ENCODE measurements around the gene TEKT1. TPM values are rescaled to one million over a fixed set of nuclear protein-coding genes. Genes with fewer than 3 reads are reported as not detected.

Gene TEKT1
- total and polyA plus RNA-seq, 9 of the 15 experiments (the other 6 are each of a cell fraction or from before 2014, with no cell fraction given): 0.06 TPM; not detected in 8

GRCh38 chr17:6789146-6789545 lies 42.4 kb downstream of the TEKT1 start:
- intact Hi-C loops (cut with micrococcal nuclease): no loop called here
- FAIRE-seq: no peak
- Histone ChIP-seq H4K20me1 (replicated peaks; ENCODE audit: control insufficient read depth, insufficient read depth, low read length) (no peaks in the 10 kb centered on the region), H3K4me2 (ENCODE audit: insufficient read depth, low read length) (no peak overlapping the region), H3K9me3 (replicated peaks; ENCODE audit: control insufficient read depth, insufficient read depth, low read depth, low read length) (no peaks in the 10 kb centered on the region), H3K79me2 (ENCODE audit: control insufficient read depth, insufficient read depth, low read length) (no peaks in the 10 kb centered on the region), H3K4me1 (replicated peaks in 1 of 2; ENCODE audit: control insufficient read depth in 2 of 2, insufficient read depth in 2 of 2, low read length in 2 of 2) (no peaks in the 10 kb centered on the region; a peak in 1 of 5 replicates), H3K27me3 (ENCODE audit: control insufficient read depth in 2 of 2, insufficient read depth in 2 of 2, low read length in 2 of 2) (peaks cover 0 to 3% of the 10 kb centered on the region in 2 experiments; a peak in 2 of 5 replicates), H3K9ac (ENCODE audit: insufficient read depth in 1 of 2, low read depth in 2 of 2, low read length in 2 of 2) (no peak overlapping the region), H3K27ac (ENCODE audit: extremely low read depth, low read depth, low read length) (no peak overlapping the region), H3K9me1 (ENCODE audit: control insufficient read depth, insufficient read depth, low read length) (no peaks in the 10 kb centered on the region), H2AFZ (ENCODE audit: low read depth, low read length) (no peak overlapping the region), H3K36me3 (ENCODE audit: control insufficient read depth, insufficient read depth, low read length) (no peaks in the 10 kb centered on the region), H3K4me3 (no peak overlapping the region)
- CTCF ChIA-PET (ENCODE audit: low intra/inter-chr PET ratio): no interaction called here
- no TSS peak for BruUV-seq (replicated peaks)
- in situ Hi-C loops (cut with MboI): no loop called here
- no peak for DNase-seq (ENCODE audit: extremely low read depth in 1 of 4, low spot score in 3 of 4)
- 0% methylated on average over 4 of the region's 4 CpGs for WGBS (ENCODE audit: insufficient coverage, low coverage, missing lambda C conversion rate)
- ATAC-seq: no peak
- POLR2A ChIA-PET: interaction anchor here (1.5 kb wide), 1 partner anchor 9 kb away, joined by 3 read pairs; no protein-coding TSS in a partner anchor
- TF ChIP-seq BCOR (IDR thresholded peaks at IDR 0.05): no peak
- no peak for TF ChIP-seq POLR3A (IDR thresholded peaks at IDR 0.05; ENCODE audit: borderline replicate concordance, extremely low read depth, insufficient read depth, insufficient read length)
- no peak for TF ChIP-seq TRIM24 (IDR thresholded peaks at IDR 0.05)
- no peak for TF ChIP-seq U2AF1 (optimal IDR thresholded peaks at IDR 0.05; ENCODE audit: low read depth, low read length)
- no peak for TF ChIP-seq ETV1 (tag; conservative IDR thresholded peaks at IDR 0.05; ENCODE audit: low read depth)
- no peak for TF ChIP-seq SETDB1 (IDR thresholded peaks at IDR 0.05; ENCODE audit: low read length)
- TF ChIP-seq ZNF175 (CRISPR knock-in tag; IDR thresholded peaks at IDR 0.05; ENCODE audit: low read depth): no peak
- TF ChIP-seq ZNF174 (CRISPR knock-in tag; IDR thresholded peaks at IDR 0.05): no peak
- TF ChIP-seq, protein P1, sequence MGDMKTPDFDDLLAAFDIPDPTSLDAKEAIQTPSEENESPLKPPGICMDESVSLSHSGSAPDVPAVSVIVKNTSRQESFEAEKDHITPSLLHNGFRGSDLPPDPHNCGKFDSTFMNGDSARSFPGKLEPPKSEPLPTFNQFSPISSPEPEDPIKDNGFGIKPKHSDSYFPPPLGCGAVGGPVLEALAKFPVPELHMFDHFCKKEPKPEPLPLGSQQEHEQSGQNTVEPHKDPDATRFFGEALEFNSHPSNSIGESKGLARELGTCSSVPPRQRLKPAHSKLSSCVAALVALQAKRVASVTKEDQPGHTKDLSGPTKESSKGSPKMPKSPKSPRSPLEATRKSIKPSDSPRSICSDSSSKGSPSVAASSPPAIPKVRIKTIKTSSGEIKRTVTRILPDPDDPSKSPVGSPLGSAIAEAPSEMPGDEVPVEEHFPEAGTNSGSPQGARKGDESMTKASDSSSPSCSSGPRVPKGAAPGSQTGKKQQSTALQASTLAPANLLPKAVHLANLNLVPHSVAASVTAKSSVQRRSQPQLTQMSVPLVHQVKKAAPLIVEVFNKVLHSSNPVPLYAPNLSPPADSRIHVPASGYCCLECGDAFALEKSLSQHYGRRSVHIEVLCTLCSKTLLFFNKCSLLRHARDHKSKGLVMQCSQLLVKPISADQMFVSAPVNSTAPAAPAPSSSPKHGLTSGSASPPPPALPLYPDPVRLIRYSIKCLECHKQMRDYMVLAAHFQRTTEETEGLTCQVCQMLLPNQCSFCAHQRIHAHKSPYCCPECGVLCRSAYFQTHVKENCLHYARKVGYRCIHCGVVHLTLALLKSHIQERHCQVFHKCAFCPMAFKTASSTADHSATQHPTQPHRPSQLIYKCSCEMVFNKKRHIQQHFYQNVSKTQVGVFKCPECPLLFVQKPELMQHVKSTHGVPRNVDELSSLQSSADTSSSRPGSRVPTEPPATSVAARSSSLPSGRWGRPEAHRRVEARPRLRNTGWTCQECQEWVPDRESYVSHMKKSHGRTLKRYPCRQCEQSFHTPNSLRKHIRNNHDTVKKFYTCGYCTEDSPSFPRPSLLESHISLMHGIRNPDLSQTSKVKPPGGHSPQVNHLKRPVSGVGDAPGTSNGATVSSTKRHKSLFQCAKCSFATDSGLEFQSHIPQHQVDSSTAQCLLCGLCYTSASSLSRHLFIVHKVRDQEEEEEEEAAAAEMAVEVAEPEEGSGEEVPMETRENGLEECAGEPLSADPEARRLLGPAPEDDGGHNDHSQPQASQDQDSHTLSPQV (IDR thresholded peaks at IDR 0.05): no peak
- TF ChIP-seq BRCA1 (IDR thresholded peaks at IDR 0.05): no peak
- no peak for TF ChIP-seq BRCA1 (CRISPR knock-in tag; IDR thresholded peaks at IDR 0.05)
- no peak for TF ChIP-seq MYNN (IDR thresholded peaks at IDR 0.05)
- no peak for TF ChIP-seq MYNN (CRISPR knock-in tag; IDR thresholded peaks at IDR 0.05)
